ENCODE measurements around the gene PPP1R26.
"Not testable (repeated sequence)": the region's sequence is repeated elsewhere in the genome, so short reads cannot be mapped to it uniquely, and the experiment has no call there.

The PPP1R26 gene

DNA sequence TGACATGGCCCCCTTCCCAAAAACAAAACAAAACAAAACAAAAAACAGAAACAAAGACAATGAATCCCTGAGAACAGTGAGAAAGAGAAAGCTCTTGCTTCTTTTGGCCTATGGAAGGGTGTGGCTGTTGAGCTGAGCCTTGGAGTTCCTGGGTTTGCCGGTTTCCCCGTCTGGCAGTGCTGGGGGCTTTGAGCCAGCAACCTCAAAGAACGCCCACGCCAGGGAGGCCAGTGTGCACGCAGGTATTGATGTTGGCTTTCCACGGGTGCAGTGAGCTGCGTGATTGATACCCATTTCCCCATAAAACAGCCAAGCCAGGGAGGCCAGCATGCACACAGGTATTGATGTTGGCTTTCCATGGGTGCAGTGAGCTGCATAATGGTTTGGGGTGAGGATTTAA is 33.3 kb downstream of the PPP1R26 start:
- TF ChIP-seq, protein P1, sequence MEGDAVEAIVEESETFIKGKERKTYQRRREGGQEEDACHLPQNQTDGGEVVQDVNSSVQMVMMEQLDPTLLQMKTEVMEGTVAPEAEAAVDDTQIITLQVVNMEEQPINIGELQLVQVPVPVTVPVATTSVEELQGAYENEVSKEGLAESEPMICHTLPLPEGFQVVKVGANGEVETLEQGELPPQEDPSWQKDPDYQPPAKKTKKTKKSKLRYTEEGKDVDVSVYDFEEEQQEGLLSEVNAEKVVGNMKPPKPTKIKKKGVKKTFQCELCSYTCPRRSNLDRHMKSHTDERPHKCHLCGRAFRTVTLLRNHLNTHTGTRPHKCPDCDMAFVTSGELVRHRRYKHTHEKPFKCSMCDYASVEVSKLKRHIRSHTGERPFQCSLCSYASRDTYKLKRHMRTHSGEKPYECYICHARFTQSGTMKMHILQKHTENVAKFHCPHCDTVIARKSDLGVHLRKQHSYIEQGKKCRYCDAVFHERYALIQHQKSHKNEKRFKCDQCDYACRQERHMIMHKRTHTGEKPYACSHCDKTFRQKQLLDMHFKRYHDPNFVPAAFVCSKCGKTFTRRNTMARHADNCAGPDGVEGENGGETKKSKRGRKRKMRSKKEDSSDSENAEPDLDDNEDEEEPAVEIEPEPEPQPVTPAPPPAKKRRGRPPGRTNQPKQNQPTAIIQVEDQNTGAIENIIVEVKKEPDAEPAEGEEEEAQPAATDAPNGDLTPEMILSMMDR (IDR thresholded peaks at IDR 0.05; ENCODE audit: control extremely low read depth, extremely low read depth, low read depth, missing control alignments) = no peak
- POLR2A ChIA-PET = no interaction called here
- CTCF ChIA-PET = interaction anchor here (1.4 kb wide), 1 partner anchor 8 kb away, joined by 4 read pairs; no protein-coding TSS in a partner anchor
- DNase-seq (ENCODE audit: extremely low spot score) = no peak

DNA sequence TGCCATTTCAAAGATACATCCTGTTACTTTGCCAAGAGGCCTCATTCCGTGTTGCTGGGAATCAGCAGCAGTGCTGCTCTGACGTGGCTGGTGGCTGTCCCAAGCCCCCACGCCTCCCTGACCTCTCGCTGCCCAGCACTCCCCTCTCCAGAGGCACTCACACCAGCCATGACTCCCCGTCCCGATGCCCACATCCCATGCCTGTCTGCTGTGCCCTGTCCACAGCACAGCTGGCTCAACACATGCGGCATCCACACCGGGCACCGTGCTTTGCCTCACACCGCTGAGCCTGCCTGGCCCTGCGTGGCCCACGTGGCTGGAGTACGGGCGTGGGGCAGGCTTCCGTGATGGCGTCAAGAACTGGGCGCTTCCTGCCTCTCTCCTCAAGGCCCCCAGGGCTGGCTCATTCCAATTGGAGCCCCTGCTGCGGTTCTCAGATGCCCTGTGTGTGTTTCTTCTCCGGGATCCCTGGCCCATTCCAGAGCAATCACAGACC is 33.8 kb downstream of the PPP1R26 start:
- TF ChIP-seq, protein P1 (IDR thresholded peaks at IDR 0.05; ENCODE audit: control extremely low read depth, extremely low read depth, low read depth, missing control alignments) = no peak
- DNase-seq (ENCODE audit: extremely low spot score) = no peak
- ChIA-PET POLR2A (no interaction called here), CTCF (interaction anchor here (1.4 kb wide), 1 partner anchor 9 kb away, joined by 4 read pairs; no protein-coding TSS in a partner anchor)

DNA sequence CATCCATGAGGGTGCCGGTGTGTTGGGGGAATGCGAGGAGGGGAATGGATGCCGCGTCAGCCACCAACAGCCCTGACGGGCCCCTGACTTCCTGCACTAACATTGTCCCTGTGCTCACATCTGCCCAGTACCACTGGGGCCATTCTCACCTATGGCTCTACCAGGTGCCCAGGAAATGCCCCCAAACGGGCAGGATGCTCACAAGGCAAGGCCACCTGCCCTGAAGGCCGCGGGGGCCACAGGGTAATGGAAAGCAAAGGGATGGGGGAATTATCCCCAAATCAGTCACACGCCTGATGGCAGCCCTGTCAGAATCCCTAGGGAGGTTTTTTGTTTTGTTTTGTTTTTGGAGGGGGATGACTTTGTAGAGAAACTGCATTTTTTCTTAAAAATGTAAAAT is 34.3 kb downstream of the PPP1R26 start:
- DNase-seq (ENCODE audit: extremely low spot score); POLR2A ChIA-PET: not testable (repeated sequence)
- CTCF ChIA-PET = interaction anchor here (1.1 kb wide), 1 partner anchor 9 kb away, joined by 3 read pairs; no protein-coding TSS in a partner anchor

DNA sequence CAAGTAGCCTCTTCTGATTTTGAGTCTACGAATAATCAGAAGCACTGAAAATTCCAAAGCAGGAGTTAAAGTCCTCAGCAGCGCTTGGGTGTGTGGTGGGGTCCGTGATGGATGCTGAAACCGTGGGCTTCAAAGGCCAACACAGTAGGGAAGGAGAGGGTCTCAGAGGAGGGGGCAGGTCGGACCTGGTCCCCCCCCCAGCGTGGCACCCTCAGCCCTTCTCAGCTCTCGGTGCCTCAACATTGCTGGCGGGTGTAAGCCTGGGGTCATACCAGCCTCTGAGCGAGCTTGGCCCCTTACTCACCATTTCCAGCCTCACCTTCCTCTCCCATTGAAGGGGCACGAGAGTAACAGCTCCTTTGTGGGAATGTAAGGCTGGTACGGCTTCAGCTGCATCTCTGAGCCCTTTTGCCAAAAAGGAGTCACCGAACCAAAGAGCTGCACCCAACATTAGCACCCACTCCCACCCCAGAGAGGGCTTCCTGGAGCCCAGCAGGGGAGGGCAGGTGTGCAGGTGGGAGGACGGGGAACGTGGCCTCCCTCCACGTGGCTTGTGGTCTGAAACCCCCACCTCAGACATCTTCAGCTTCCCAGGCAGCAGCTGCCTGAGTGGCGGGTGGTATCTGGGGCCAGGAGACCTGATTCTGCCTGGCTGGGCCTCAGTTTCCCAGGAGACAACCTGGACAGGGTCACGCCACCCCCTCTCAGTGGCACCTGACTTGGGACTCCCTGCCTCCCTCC is 34.9 kb downstream of the PPP1R26 start:
- ChIA-PET POLR2A (no interaction called here), CTCF (interaction anchor here (1.1 to 1.2 kb wide), 2 partner anchors 9 to 10 kb away, joined by 3 read pairs; no protein-coding TSS in a partner anchor)
- DNase-seq (ENCODE audit: extremely low spot score) = no peak
- TF ChIP-seq, protein P1 (IDR thresholded peaks at IDR 0.05; ENCODE audit: control extremely low read depth, extremely low read depth, low read depth, missing control alignments) = no peak

DNA sequence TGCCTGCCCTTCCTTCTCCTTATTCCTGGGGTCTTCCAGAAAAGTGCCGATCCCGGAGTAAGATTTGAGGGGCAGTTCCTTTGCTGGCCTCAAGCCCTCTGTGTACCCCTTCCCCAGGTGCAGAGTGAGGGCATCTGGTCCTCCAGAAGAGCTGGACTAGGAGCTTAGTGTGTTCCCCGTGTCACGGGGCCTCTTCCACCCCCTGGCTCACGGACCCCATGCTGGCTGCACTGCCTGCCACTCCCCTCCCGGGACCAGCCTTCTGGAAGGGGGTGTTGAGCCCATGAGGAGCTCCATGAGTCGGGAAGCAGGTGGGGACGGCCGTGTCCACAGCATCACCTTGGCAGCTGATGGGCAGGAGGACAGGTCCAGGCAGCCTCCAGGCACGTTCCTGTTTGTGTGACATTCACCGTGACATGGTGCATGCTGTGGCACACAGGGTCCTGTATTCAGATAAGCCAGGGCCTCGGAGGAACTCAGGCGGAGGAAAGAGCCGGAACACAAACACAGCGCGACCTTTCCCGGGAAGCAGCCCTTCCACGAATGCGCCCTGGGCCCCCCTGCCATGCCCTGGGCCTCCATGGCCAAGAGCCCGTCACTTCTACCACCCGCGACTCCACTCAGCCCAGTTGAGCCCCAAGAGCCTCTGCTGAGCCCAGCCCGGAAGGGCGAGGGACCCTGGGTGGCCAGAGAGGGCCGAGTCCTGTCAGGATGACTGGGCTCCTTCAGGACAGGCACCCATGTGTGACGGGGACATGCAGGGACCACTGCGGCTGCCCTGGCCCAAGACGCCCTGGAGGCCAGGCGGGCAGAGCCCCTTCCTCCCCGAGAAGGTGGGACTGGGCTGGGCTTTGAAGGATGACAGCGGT is 35.7 kb downstream of the PPP1R26 start:
- TF ChIP-seq, protein P1 (IDR thresholded peaks at IDR 0.05; ENCODE audit: control extremely low read depth, extremely low read depth, low read depth, missing control alignments) = no peak
- DNase-seq (ENCODE audit: extremely low spot score) = no peak
- ChIA-PET POLR2A (no interaction called here), CTCF (interaction anchor here (1.1 to 1.2 kb wide), 2 partner anchors 10 to 11 kb away, joined by 3 read pairs; no protein-coding TSS in a partner anchor)

DNA sequence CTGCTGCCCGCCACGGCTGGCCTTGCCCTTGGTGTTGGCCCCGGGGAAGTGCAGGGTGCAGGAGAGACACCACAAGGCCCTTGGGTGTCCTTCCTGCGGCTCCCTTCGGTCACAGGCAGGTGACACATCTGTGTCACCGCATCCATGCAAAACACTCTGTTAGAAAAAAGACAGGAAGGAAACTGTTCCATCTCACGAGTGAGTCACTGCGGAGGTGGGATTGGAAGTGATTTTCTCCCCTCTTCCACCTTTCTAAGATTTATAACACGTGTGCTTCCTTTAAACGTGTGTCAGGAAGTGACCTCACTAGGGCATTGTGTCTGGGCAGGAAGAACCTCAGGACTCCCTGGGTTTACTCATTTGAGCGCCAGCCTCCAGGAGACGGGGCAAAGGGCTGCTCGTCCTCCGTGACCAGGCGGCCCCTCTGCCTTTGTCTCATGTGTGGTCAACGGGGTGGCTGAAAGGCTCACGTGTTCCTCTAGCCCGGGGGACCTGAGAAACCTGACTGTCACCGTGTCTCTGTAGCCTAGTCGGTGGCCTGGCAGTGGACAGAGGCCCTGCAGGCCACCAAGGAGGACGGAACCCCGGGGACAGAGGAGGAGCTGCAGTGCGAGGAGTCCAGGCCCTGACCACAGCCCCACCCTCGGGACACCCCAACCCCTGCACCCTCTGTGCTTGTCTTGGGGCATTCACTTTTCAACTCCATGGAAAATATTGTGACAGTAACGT is 36.7 kb downstream of the PPP1R26 start:
- TF ChIP-seq, protein P1 (IDR thresholded peaks at IDR 0.05; ENCODE audit: control extremely low read depth, extremely low read depth, low read depth, missing control alignments) = no peak
- ChIA-PET POLR2A (no interaction called here), CTCF (no interaction called here)
- DNase-seq (ENCODE audit: extremely low spot score) = no peak
